ENCODE measurements around the gene SCAMP2. TPM values are rescaled to one million over a fixed set of nuclear protein-coding genes. Genes with fewer than 3 reads are reported as not detected.

SCAMP2 gene
- total and polyA plus RNA-seq, 11 donors = 25.1 to 90.5 (median 46.0) TPM

DNA sequence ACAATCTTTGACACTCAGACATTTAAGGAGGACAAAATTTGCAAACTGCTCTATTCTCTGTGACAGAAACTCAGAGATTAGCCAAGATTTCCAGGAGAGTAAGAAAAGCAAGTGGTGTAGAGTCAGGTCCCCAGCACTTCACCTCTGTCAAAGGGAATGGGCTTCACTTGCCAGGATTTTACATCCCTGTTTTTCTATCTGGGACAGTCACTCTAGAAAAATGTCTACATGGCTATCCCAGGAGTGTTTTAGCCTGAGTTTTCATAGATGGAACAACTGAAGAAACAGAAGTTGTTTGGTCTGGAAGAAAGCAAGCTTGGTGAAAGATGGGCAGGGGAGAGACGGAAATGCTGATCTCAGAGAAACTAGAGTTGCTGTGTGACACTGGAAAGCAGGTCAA lies 30.5 kb upstream of the SCAMP2 start:
- WGBS, 4 donors = 93 to 100% (median 95%) methylated on average over 1 of the region's 1 CpG
- intact Hi-C loops (cut with DNase I) = loop anchor here in 7 of 10 donors (5.0 to 10.0 kb wide), 5 partner anchors 46 to 131 kb away; partner anchors contain the start of gene ULK3 (in 3 of the 7)

DNA sequence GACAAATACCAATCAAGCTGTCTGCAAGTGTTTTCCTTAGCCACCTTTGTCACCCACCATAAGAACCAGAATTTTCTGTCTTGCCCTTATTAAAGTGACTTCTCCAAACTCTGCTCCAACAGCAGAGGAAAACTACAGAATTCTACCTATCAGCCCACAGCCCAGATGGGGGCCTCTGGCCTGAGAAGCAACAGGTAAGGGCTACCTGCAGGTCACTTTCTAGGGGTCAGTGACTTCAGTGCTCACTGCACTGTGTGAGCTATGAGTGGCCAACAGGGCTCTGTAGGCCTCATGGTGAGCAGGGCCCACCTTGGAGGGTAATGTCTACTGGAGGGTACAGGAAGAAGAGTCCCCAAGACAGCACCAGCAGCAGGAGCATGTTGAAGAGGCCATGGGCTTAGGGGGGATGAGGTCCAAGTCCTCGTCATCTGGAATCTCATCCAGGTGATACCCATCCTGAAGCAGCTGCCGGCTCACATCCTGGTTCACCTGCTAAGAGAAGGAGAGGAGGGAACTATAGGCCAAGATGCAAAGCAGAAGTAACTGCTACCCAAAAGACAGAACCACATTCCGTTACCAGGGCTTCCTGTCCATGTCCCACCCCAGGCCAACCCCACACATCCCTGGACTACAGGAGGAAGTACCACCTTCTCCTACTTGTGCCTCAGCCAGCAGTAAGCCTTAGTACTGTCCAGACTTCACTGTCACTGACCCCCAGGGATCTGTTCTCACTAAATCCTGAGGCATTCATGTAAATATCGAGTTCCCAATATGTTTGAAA lies 29.3 kb upstream of the SCAMP2 start:
- Histone ChIP-seq H3K4me1 (peaks cover 0 to 42% (median 20%) of the 10 kb centered on the region in 12 donors), H3K4me3 (no peak overlapping the region), H3K27ac (no peak overlapping the region), H3K36me3 (peaks cover 3 to 73% (median 69%) of the 10 kb centered on the region in 9 donors), H3K9me3 (no peaks in the 10 kb centered on the region), H3K27me3 (no peaks in the 10 kb centered on the region)
- 82 to 96% (median 89%) methylated on average over 4 of the region's 4 CpGs for WGBS, 4 donors
- TF ChIP-seq, protein P1, sequence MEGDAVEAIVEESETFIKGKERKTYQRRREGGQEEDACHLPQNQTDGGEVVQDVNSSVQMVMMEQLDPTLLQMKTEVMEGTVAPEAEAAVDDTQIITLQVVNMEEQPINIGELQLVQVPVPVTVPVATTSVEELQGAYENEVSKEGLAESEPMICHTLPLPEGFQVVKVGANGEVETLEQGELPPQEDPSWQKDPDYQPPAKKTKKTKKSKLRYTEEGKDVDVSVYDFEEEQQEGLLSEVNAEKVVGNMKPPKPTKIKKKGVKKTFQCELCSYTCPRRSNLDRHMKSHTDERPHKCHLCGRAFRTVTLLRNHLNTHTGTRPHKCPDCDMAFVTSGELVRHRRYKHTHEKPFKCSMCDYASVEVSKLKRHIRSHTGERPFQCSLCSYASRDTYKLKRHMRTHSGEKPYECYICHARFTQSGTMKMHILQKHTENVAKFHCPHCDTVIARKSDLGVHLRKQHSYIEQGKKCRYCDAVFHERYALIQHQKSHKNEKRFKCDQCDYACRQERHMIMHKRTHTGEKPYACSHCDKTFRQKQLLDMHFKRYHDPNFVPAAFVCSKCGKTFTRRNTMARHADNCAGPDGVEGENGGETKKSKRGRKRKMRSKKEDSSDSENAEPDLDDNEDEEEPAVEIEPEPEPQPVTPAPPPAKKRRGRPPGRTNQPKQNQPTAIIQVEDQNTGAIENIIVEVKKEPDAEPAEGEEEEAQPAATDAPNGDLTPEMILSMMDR (IDR thresholded peaks at IDR 0.05) = no peak
- TF ChIP-seq POLR2A (IDR thresholded peaks at IDR 0.05) = no peak
- ATAC-seq (no peak), DNase-seq (peak in 1 of 5 donors; percentile 7)
- intact Hi-C loops (cut with DNase I) = loop anchor here in 7 of 10 donors (1.0 to 10.0 kb wide), 6 partner anchors 45 to 130 kb away; partner anchors contain the start of gene ULK3 (in 4 of the 7)

More for the DNA sequence above, 30.5 kb upstream of the SCAMP2 start:
- no peak overlapping the region for H3K4me3 ChIP-seq
- TF ChIP-seq, protein P1 (IDR thresholded peaks at IDR 0.05) = no peak
- no peak for TF ChIP-seq POLR2A (IDR thresholded peaks at IDR 0.05)
- H3K4me1 ChIP-seq = peaks cover 0 to 38% (median 24%) of the 10 kb centered on the region in 12 donors
- H3K36me3 ChIP-seq = peaks cover 3 to 63% (median 62%) of the 10 kb centered on the region in 9 donors
- no peak for DNase-seq
- H3K9me3 ChIP-seq = no peaks in the 10 kb centered on the region
- no peaks in the 10 kb centered on the region for H3K27me3 ChIP-seq
- no peak overlapping the region for H3K27ac ChIP-seq
- no peak for ATAC-seq

DNA sequence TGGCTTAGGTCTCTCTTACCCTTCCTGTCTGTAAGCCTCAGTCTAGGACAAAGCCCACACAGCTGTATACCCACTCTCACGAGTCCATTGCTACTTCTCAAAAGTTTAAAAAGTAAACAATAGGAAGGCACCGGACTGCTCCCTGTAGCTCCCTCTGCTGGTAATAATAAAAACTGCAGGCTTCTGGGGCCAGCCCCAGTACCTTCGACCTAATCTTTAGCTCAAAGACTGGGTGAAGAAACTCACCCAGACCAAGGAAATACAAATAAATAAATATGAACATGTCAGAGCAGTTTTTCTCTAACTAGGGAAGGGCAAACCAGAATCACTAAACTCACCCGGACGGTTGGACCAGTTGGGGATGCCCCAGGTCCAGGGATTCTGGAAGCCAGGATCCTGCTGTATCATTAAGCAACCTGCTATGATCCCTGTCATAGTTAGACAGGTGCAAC lies 28.5 kb upstream of the SCAMP2 start:
- Histone ChIP-seq H3K36me3 (peaks cover 3 to 79% (median 71%) of the 10 kb centered on the region in 9 donors), H3K4me3 (no peak overlapping the region), H3K27me3 (no peaks in the 10 kb centered on the region), H3K27ac (peak overlapping the region in 3 of 12 donors; percentile 3 to 23 (median 9)), H3K4me1 (peaks cover 0 to 44% (median 24%) of the 10 kb centered on the region in 12 donors), H3K9me3 (no peaks in the 10 kb centered on the region)
- TF ChIP-seq POLR2A (IDR thresholded peaks at IDR 0.05) = no peak
- TF ChIP-seq, protein P1 (IDR thresholded peaks at IDR 0.05) = peak; percentile 90 to 98 (median 95)
- DNase-seq (peak in 3 of 5 donors; percentile 26 to 48 (median 32)), ATAC-seq (peak; percentile 5 to 36 (median 19))
- 13 to 24% (median 19%) methylated on average over 5 of the region's 5 CpGs for whole genome bisulfite sequencing, 4 donors
- intact Hi-C loops (cut with DNase I) = loop anchor here in 8 of 10 donors (1.0 to 10.0 kb wide), 7 partner anchors 44 to 129 kb away; partner anchors contain the start of gene ULK3 (in 5 of the 8)

DNA sequence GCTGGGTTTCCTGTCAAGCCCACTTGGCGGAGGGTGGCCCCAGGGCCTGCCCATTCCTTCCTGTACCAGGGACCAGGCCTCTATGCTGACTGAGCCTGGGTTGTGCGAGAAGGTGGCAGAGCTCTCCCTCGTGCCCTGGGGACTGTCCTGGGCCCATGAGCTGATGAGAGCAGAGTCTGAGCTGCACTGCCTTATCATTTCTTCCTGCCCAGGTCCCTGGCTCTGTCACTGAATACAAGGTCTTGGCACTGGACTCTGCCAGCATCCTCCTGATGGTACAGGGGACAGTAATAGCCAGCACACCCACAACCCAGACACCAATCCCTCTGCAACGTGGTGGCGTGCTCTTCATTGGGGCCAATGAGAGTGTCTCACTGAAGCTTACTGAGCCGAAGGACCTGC lies 24.1 kb upstream of the SCAMP2 start:
- Histone ChIP-seq H3K4me3 (no peak overlapping the region), H3K36me3 (peaks cover 2 to 80% (median 59%) of the 10 kb centered on the region in 9 donors), H3K27ac (peak overlapping the region in 6 of 12 donors; percentile 13 to 54 (median 30)), H3K4me1 (peaks cover 0 to 44% (median 15%) of the 10 kb centered on the region in 12 donors), H3K27me3 (no peaks in the 10 kb centered on the region), H3K9me3 (no peaks in the 10 kb centered on the region)
- 49 to 66% (median 60%) methylated on average over 3 to 6 of the region's 6 CpGs for WGBS, 4 donors
- TF ChIP-seq, protein P1 (IDR thresholded peaks at IDR 0.05) = no peak
- no peak for TF ChIP-seq POLR2A (IDR thresholded peaks at IDR 0.05)
- intact Hi-C loops (cut with DNase I) = loop anchor here in 2 of 10 donors (5.0 to 10.0 kb wide), 2 partner anchors 52 to 115 kb away; partner anchors contain the start of genes CSK (in 1 of the 2) and ULK3 (in 1 of the 2)
- ATAC-seq = peak; percentile 57 to 74 (median 63)
- DNase-seq = peak in 3 of 5 donors; percentile 23 to 59 (median 27)
